Endothelial cell of umbilical vein (primary cell): Measurements from ENCODE around the gene CASP2. TPM values are rescaled to one million over a fixed set of nuclear protein-coding genes. Genes with fewer than 3 reads are reported as not detected.

Experiments used
- BruUV-seq: library from RNA; stranded (reverse); fragments of 400-500 nt; replicated peaks from 2 replicates; lab custom pipeline; 2021; lab: Mats Ljungman, UMichigan
- CTCF ChIA-PET: fragments of 300-600, 350-600 bp; sonication (Branson Sonifier 250); formaldehyde crosslinking; loops from one replicate; lab custom pipeline; 2021; ENCODE audit warnings: antibody characterized with exemption, inconsistent platforms; lab: Charles Lee
- POLR2A ChIA-PET: fragments of 300-600, 350-600 bp; sonication (Branson Sonifier 250); formaldehyde crosslinking; loops from one replicate; lab custom pipeline; 2021; ENCODE audit warnings: antibody characterized with exemption, inconsistent platforms; lab: Charles Lee
- DNase-seq: peaks from one replicate; pipeline ENCODE4 v3.0.0-alpha.2; 2011; ENCODE audit warnings: low read depth, low spot score
- FAIRE-seq: peaks from 2 replicates; lab custom pipeline; 2011; peaks lifted over from hg19 to GRCh38; lab: Jason Lieb, UNC
- H2AFZ ChIP-seq: 2 replicates; pipeline ENCODE4 v1.6.0; 2012; ENCODE audit warnings: low read depth, low read length, control low read depth, inconsistent platforms
- H3K27ac ChIP-seq: 2 replicates; pipeline ENCODE4 v1.5.1; 2011; ENCODE audit warnings: low read depth, mild to moderate bottlenecking, control low read depth, low read length, moderate library complexity; ENCODE audit not compliant: insufficient read depth
- H3K27me3 ChIP-seq, 2 experiments: 2 replicates each; pipeline versions ENCODE4 v1.6.0 to v1.6.1; 2011; ENCODE audit warnings: low read length in 2 of 2, mixed read lengths in 1 of 2; ENCODE audit not compliant: control insufficient read depth in 2 of 2, insufficient read depth in 2 of 2
- H3K36me3 ChIP-seq, 2 experiments: 2 replicates in 1 of 2; 3 replicates in 1 of 2; pipeline ENCODE4 v1.5.1; 2011; ENCODE audit warnings: low read length in 2 of 2, mild to moderate bottlenecking in 1 of 2, moderate library complexity in 1 of 2; ENCODE audit not compliant: control insufficient read depth in 2 of 2, insufficient read depth in 2 of 2; ENCODE audit errors: extremely low read depth in 1 of 2
- H3K4me1 ChIP-seq: 3 replicates; pipeline ENCODE4 v1.5.1; 2011; ENCODE audit warnings: mild to moderate bottlenecking, low read length; ENCODE audit not compliant: control insufficient read depth, insufficient read depth; ENCODE audit errors: extremely low read depth
- H3K4me2 ChIP-seq: 2 replicates; pipeline ENCODE4 v1.6.1; 2011; ENCODE audit warnings: low read length, control low read depth, mixed read lengths; ENCODE audit not compliant: insufficient read depth
- H3K4me3 ChIP-seq, 3 experiments: fragments of 200-600 bp in 1 of 3; sonication (generic), shearing (Covaris generic) in 1 of 3; replicated peaks in 1 of 3; 2 replicates each; pipeline ENCODE4 v1.5.1; 2011 to 2016; ENCODE audit warnings: control low read depth in 3 of 3, low read length in 3 of 3, mild to moderate bottlenecking in 2 of 3, inconsistent platforms in 1 of 3, low read depth in 1 of 3, moderate library complexity in 1 of 3; ENCODE audit not compliant: insufficient read depth in 1 of 3
- H3K79me2 ChIP-seq: 2 replicates; pipeline ENCODE4 v1.6.0; 2012; ENCODE audit warnings: low read length, inconsistent platforms; ENCODE audit not compliant: control insufficient read depth, insufficient read depth
- H3K9ac ChIP-seq: replicated peaks from 2 replicates; pipeline ENCODE3; 2011; ENCODE audit warnings: low read length, control low read depth; ENCODE audit not compliant: insufficient read depth; ENCODE audit errors: extremely low read depth
- H3K9me1 ChIP-seq: replicated peaks from 3 replicates; pipeline ENCODE4 v1.6.0; 2011; ENCODE audit warnings: mild to moderate bottlenecking, low read length; ENCODE audit not compliant: control insufficient read depth, insufficient read depth; ENCODE audit errors: extremely low read depth
- H3K9me3 ChIP-seq: replicated peaks from 2 replicates; pipeline ENCODE4 v1.5.1; 2012; ENCODE audit warnings: low read length, inconsistent platforms; ENCODE audit not compliant: control insufficient read depth, insufficient read depth
- H4K20me1 ChIP-seq: replicated peaks from 2 replicates; pipeline ENCODE3; 2011; ENCODE audit warnings: mild to moderate bottlenecking, low read length; ENCODE audit not compliant: control insufficient read depth, insufficient read depth; ENCODE audit errors: extremely low read depth
- CTCF ChIP-seq, 2 donors: IDR thresholded peaks; 1 replicate in 1 of 2; 2 replicates in 1 of 2; pipeline ENCODE4 v1.5.1; 2011; ENCODE audit warnings: low read length in 2 of 2, mild to moderate bottlenecking in 2 of 2, moderate library complexity in 2 of 2, control low read depth in 1 of 2, inconsistent platforms in 1 of 2, low read depth in 1 of 2; ENCODE audit not compliant: insufficient read depth in 1 of 2; ENCODE audit errors: extremely low read depth in 1 of 2
- EZH2 ChIP-seq: IDR thresholded peaks from 2 replicates; pipeline ENCODE4 v1.6.1; 2012; ENCODE audit warnings: borderline replicate concordance, low read depth, mild to moderate bottlenecking, moderate library complexity, low read length, inconsistent platforms; ENCODE audit not compliant: severe bottlenecking
- FOS ChIP-seq: IDR thresholded peaks from 2 replicates; pipeline ENCODE4 v1.6.1; 2011; ENCODE audit warnings: mild to moderate bottlenecking, low read length, moderate library complexity, borderline replicate concordance; ENCODE audit not compliant: insufficient read depth
- GATA2 ChIP-seq: IDR thresholded peaks from 2 replicates; pipeline ENCODE4 v1.7.0; 2011; ENCODE audit warnings: low read depth, mild to moderate bottlenecking, moderate library complexity, mixed read lengths, low read length; ENCODE audit not compliant: insufficient read length, insufficient read depth
- JUN ChIP-seq: IDR thresholded peaks from 2 replicates; pipeline ENCODE4 v1.6.1; 2011; ENCODE audit warnings: borderline replicate concordance, low read depth; ENCODE audit not compliant: insufficient read length, insufficient read depth
- MAX ChIP-seq: IDR thresholded peaks from 2 replicates; pipeline ENCODE4 v1.6.1; 2011; ENCODE audit not compliant: insufficient read depth, insufficient read length
- MYC ChIP-seq: IDR thresholded peaks from one replicate; pipeline ENCODE4 v1.6.1; 2011; ENCODE audit warnings: mild to moderate bottlenecking, low read depth, low read length
- POLR2A ChIP-seq: IDR thresholded peaks from 2 replicates; pipeline ENCODE4 v1.6.1; 2012; ENCODE audit warnings: low read depth, mild to moderate bottlenecking, control low read depth, low read length
- POLR2AphosphoS5 ChIP-seq: IDR thresholded peaks from 2 replicates; pipeline ENCODE4 v1.6.1; 2012; ENCODE audit warnings: low read depth, mild to moderate bottlenecking, control low read depth, low read length, moderate library complexity; ENCODE audit not compliant: insufficient read depth
- dilution Hi-C: fragments of 300-500 bp; cut with MboI; formaldehyde crosslinking; loops from one replicate; pipeline ENCODE4 v1.15.0; 2019; ENCODE audit warnings: low sequenced_read_pairs; ENCODE audit not compliant: extremely low pct_ligation_motif_present
- intact Hi-C: fragments of 100-400 bp; cut with micrococcal nuclease; formaldehyde crosslinking; loops from one replicate; pipeline ENCODE4 v1.10.0; 2022
- polyA plus RNA-seq, 4 experiments: library from polyadenylated mRNA; depleted of rRNA in 3 of 4; stranded (reverse) in 3 of 4; unstranded in 1 of 4; fragments of >200 nt; gene quantifications; 2 replicates each; pipeline versions ENCODE4 v1.2.1 to v1.2.3, GENCODE V29; 2011 to 2012; ENCODE audit warnings: missing spikeins in 1 of 4
- total RNA-seq: library from RNA; stranded (reverse); gene quantifications from 2 replicates; pipeline ENCODE4 v1.2.3, GENCODE V29; 2021

The CASP2 gene
- total and polyA plus RNA-seq, 2 donors (not counting 3 experiments of a cell fraction or from before 2014, with no cell fraction given), result 36.3 to 57.9 TPM

DNA sequence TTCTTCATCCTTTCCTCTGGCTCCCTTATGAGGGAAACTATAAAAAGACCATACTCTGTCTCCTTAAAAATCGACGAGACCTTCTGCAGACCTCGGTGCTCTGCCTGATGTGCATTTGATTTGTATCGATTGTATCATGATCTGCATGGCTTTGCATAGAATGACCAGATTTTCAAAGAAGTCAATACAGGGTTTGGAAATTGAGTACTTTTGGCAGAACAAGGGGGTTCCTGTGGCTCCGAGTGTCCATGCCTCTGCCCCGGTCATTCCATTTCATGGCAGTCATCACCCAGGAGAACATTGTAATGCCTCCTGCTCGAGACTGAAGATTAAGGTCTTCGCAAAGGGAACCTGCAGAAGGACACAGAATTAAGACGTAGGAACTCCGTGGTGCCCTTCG, 685 bp downstream of the CASP2 start:
- Histone ChIP-seq H3K27me3 (no peaks in the 10 kb centered on the region), H3K4me2 (peak overlapping the region; percentile 68), H3K4me1 (peaks cover 30% of the 10 kb centered on the region), H2AFZ (no peak overlapping the region), H3K79me2 (peaks cover 36% of the 10 kb centered on the region), H3K27ac (peak overlapping the region; percentile 91), H3K36me3 (peaks cover 4 to 11% of the 10 kb centered on the region in 2 experiments), H3K9ac (peak overlapping the region; percentile 98), H3K4me3 (peak overlapping the region; percentile 81 to 97 (median 91)), H4K20me1 (no peaks in the 10 kb centered on the region), H3K9me1 (no peaks in the 10 kb centered on the region), H3K9me3 (no peaks in the 10 kb centered on the region)
- POLR2A ChIA-PET, result no interaction called here
- BruUV-seq, result TSS peak; percentile 61
- TF ChIP-seq MAX (no peak), POLR2AphosphoS5 (no peak), CTCF (IDR thresholded peaks at IDR 0.05; ENCODE audit: extremely low read depth in 1 of 2, insufficient read depth in 1 of 2, low read depth in 1 of 2, low read length in 2 of 2) (no peak), EZH2 (no peak), GATA2 (no peak), POLR2A (no peak), FOS (no peak), MYC (no peak), JUN (no peak)
- dilution Hi-C loops (no loop called here), intact Hi-C loops (loop anchor here (1.0 to 5.0 kb wide), 6 partner anchors 7 to 210 kb away; partner anchors contain the start of gene GSTK1)
- CTCF ChIA-PET, result interaction anchor here (1.2 to 1.5 kb wide), 4 partner anchors 8 to 91 kb away, joined by 3 to 9 read pairs (median 8); no protein-coding TSS in a partner anchor
- peak; percentile 81 for FAIRE-seq
- DNase-seq, result peak; percentile 38
